K562 (cell line): ENCODE data around the gene ARPC1A. TPM values are rescaled to one million over a fixed set of nuclear protein-coding genes. Genes with fewer than 3 reads are reported as not detected.
A peak's percentile ranks its signal among the peaks of the same experiment; 100 is the strongest.

Experiments
- ATAC-seq: fragments of 200-7000 bp; cut with Tn5 transposase; 3 replicates; pipeline ENCODE4 v1.9.1; 2020; ENCODE audit warnings: moderate library complexity
- BruUV-seq: library from RNA; stranded (reverse); fragments of 400-500 nt; replicated peaks from 2 replicates; lab custom pipeline; 2021; lab: Mats Ljungman, UMichigan
- CTCF ChIA-PET: fragments of 300-600 bp; formaldehyde crosslinking; extraction: SDS; loops from one replicate; lab custom pipeline; 2021; ENCODE audit warnings: low intra/inter-chr PET ratio; lab: Yijun Ruan, JAX
- POLR2A ChIA-PET: fragments of 300-600, 350-650 bp; sonication (Branson Sonifier 250); formaldehyde crosslinking; extraction: SDS; loops from one replicate; lab custom pipeline; 2021; ENCODE audit warnings: antibody characterized with exemption, inconsistent platforms; lab: Yijun Ruan, JAX
- DNase-seq, 4 experiments: peaks; one replicate each; pipeline versions ENCODE4 v3.0.0 to v3.0.0-alpha.2; 2011 to 2018; ENCODE audit warnings: low spot score in 3 of 4, mixed read lengths in 3 of 4; ENCODE audit errors: extremely low read depth in 1 of 4
- FAIRE-seq: peaks from 2 replicates; lab custom pipeline; 2011; peaks lifted over from hg19 to GRCh38; lab: Jason Lieb, UNC
- H2AFZ ChIP-seq: 2 replicates; pipeline ENCODE4 v1.6.0; 2011; ENCODE audit warnings: low read depth, low read length, control low read depth, inconsistent platforms
- H3K27ac ChIP-seq: fragments of 200-600 bp; 3 replicates; pipeline ENCODE4 v1.8.0; 2011; ENCODE audit warnings: low read depth, mild to moderate bottlenecking, control low read depth, inconsistent platforms, low read length, moderate library complexity, mixed read lengths; ENCODE audit errors: extremely low read depth
- H3K27me3 ChIP-seq, 2 experiments: fragments of 300-600 bp in 1 of 2; 2 replicates in 1 of 2; 3 replicates in 1 of 2; pipeline versions ENCODE4 v1.6.0 to v1.8.0; 2011; ENCODE audit warnings: inconsistent platforms in 2 of 2, low read length in 2 of 2, mild to moderate bottlenecking in 1 of 2, mixed read lengths in 1 of 2, moderate library complexity in 1 of 2; ENCODE audit not compliant: control insufficient read depth in 2 of 2, insufficient read depth in 2 of 2
- H3K36me3 ChIP-seq: fragments of 300-600 bp; 3 replicates; pipeline ENCODE4 v1.8.0; 2011; ENCODE audit warnings: mild to moderate bottlenecking, low read length, inconsistent platforms; ENCODE audit not compliant: control insufficient read depth, insufficient read depth
- H3K4me1 ChIP-seq, 2 experiments: fragments of 200-600 bp in 1 of 2; replicated peaks in 1 of 2; 2 replicates in 1 of 2; 3 replicates in 1 of 2; pipeline versions ENCODE4 v1.5.1 to v1.8.0; 2011; ENCODE audit warnings: inconsistent platforms in 2 of 2, low read length in 2 of 2, mild to moderate bottlenecking in 1 of 2, mixed read lengths in 1 of 2, moderate library complexity in 1 of 2; ENCODE audit not compliant: control insufficient read depth in 2 of 2, insufficient read depth in 2 of 2
- H3K4me2 ChIP-seq: 2 replicates; pipeline ENCODE4 v1.6.1; 2011; ENCODE audit warnings: low read length, control low read depth, inconsistent platforms, mixed read lengths; ENCODE audit not compliant: insufficient read depth
- H3K4me3 ChIP-seq: fragments of 200-600 bp; sonication (generic), shearing (Covaris generic); 2 replicates; pipeline ENCODE4 v1.5.1; 2016; ENCODE audit warnings: control low read depth, inconsistent platforms
- H3K79me2 ChIP-seq: fragments of 200-600 bp; 3 replicates; pipeline ENCODE4 v1.8.0; 2011; ENCODE audit warnings: low read length, inconsistent platforms; ENCODE audit not compliant: control insufficient read depth, insufficient read depth
- H3K9ac ChIP-seq, 2 experiments: 2 replicates each; pipeline versions ENCODE4 v1.6.0 to v1.6.1; 2011; ENCODE audit warnings: low read depth in 2 of 2, low read length in 2 of 2, control low read depth in 1 of 2, inconsistent platforms in 1 of 2, mild to moderate bottlenecking in 1 of 2, mixed read lengths in 1 of 2; ENCODE audit not compliant: insufficient read depth in 1 of 2
- H3K9me1 ChIP-seq: one replicate; pipeline ENCODE4 v1.6.0; 2011; ENCODE audit warnings: inconsistent platforms, mild to moderate bottlenecking, low read length, moderate library complexity; ENCODE audit not compliant: control insufficient read depth, insufficient read depth
- H3K9me3 ChIP-seq: replicated peaks from 2 replicates; pipeline ENCODE4 v1.5.1; 2011; ENCODE audit warnings: low read depth, low read length, inconsistent platforms; ENCODE audit not compliant: control insufficient read depth, insufficient read depth
- H4K20me1 ChIP-seq: replicated peaks from 2 replicates; pipeline ENCODE4 v1.6.1; 2011; ENCODE audit warnings: low read length, inconsistent platforms, mixed read lengths; ENCODE audit not compliant: control insufficient read depth, insufficient read depth
- BRD9 ChIP-seq: fragments of 450-650 bp; IDR thresholded peaks from 2 replicates; pipeline ENCODE4 v1.6.1; 2018; ENCODE audit warnings: low read depth; ENCODE audit not compliant: partially characterized antibody
- CEBPZ ChIP-seq: fragments of 150-350 bp; IDR thresholded peaks from 2 replicates; pipeline ENCODE4 v1.6.1; 2014; ENCODE audit warnings: low read depth, mild to moderate bottlenecking, low read length, borderline replicate concordance
- MCM7 ChIP-seq, 2 experiments: fragments of 450-650 bp; IDR thresholded peaks; 2 replicates each; pipeline ENCODE4 v1.6.1; 2016 to 2018
- MED1 ChIP-seq: sonication (generic); formaldehyde crosslinking; IDR thresholded peaks from 2 replicates; pipeline ENCODE4 v1.8.1; 2023; ENCODE audit warnings: missing genetic modification reagents, borderline replicate concordance
- PML ChIP-seq: IDR thresholded peaks from 2 replicates; pipeline ENCODE4 v1.6.1; 2012; ENCODE audit warnings: low read length, inconsistent platforms
- POLR2B ChIP-seq: fragments of 450-650 bp; IDR thresholded peaks from 2 replicates; pipeline ENCODE4 v1.6.1; 2018; ENCODE audit warnings: low read depth; ENCODE audit not compliant: partially characterized antibody
- POLR2G ChIP-seq: fragments of 200-400 bp; formaldehyde crosslinking; IDR thresholded peaks from 2 replicates; pipeline ENCODE4 v1.6.1; 2017; ENCODE audit warnings: low read depth, mild to moderate bottlenecking, antibody characterized with exemption, low read length, moderate library complexity
- RBFOX2 ChIP-seq: fragments of 200-400 bp; formaldehyde crosslinking; IDR thresholded peaks from 2 replicates; pipeline ENCODE4 v1.6.1; 2017; ENCODE audit warnings: low read depth, mild to moderate bottlenecking, low read length, moderate library complexity
- RBM22 ChIP-seq: fragments of 200-400 bp; formaldehyde crosslinking; IDR thresholded peaks from 2 replicates; pipeline ENCODE4 v1.6.1; 2018; ENCODE audit warnings: low read length, low read depth; ENCODE audit not compliant: poor library complexity, severe bottlenecking
- SAFB2 ChIP-seq: fragments of 200-400 bp; formaldehyde crosslinking; IDR thresholded peaks from 2 replicates; pipeline ENCODE4 v1.6.1; 2018; ENCODE audit warnings: borderline replicate concordance, low read length, low read depth, moderate library complexity; ENCODE audit not compliant: severe bottlenecking
- ZNF3 ChIP-seq: fragments of 250-450 bp; sonication (Bioruptor Pico); IDR thresholded peaks from 2 replicates; pipeline ENCODE4 v1.5.0; 2021; ENCODE audit warnings: mild to moderate bottlenecking, moderate library complexity
- WGBS: fragments of 100-300 bp; shearing (Covaris generic); methylation state at CpG from one replicate; pipeline ENCODE4 v1.1.6; 2016; ENCODE audit warnings: low coverage, mixed read lengths; ENCODE audit not compliant: insufficient coverage; ENCODE audit errors: missing lambda C conversion rate; 5-methylcytosine and 5-hydroxymethylcytosine counted together
- in situ Hi-C: fragments of 300-500 bp; cut with MboI; formaldehyde crosslinking; loops from 4 replicates; pipeline ENCODE4 v1.15.0; 2018; ENCODE audit warnings: inconsistent platforms, mixed read lengths
- intact Hi-C: fragments of 100-400 bp; cut with micrococcal nuclease; formaldehyde crosslinking; loops from 2 replicates; pipeline ENCODE4 v1.14.2; 2022
- polyA plus RNA-seq, 8 experiments: library from polyadenylated mRNA; depleted of rRNA in 4 of 8; stranded (reverse) in 5 of 8; unstranded in 3 of 8; fragments of >200 nt; fragmentation: Nextera tagmentation in 2 of 8; fragmentation: Illumina TruSeq in 1 of 8; extraction: Ambion mirVana in 2 of 8; extraction: Trizol in 1 of 8; gene quantifications; 2 replicates each; pipeline versions ENCODE4 v1.2.1 to v1.2.3, GENCODE V29; 2011 to 2014; ENCODE audit warnings: inconsistent platforms in 1 of 8, missing spikeins in 1 of 8
- total RNA-seq, 7 experiments: library from RNA; depleted of rRNA in 6 of 7; stranded (reverse); fragments of >200 nt in 6 of 7; fragmentation: Illumina TruSeq in 2 of 7; extraction: Trizol in 2 of 7; gene quantifications; 2 replicates each; pipeline versions ENCODE4 v1.2.1 to v1.2.3, GENCODE V29; 2011 to 2021; ENCODE audit warnings: low replicate concordance in 1 of 7
- TF ChIP-seq, protein P1 (sequence below): sonication (generic); formaldehyde crosslinking; IDR thresholded peaks from 2 replicates; pipeline ENCODE4 v1.9.0; 2022; ENCODE audit warnings: mild to moderate bottlenecking, missing genetic modification reagents
- TF ChIP-seq, protein P2 (sequence below): fragments of 450-650 bp; IDR thresholded peaks from 2 replicates; pipeline ENCODE4 v1.7.1; 2018; ENCODE audit warnings: mild to moderate bottlenecking, low read depth; ENCODE audit not compliant: partially characterized antibody

Gene ARPC1A
- total and polyA plus RNA-seq, 9 of the 15 experiments (the other 6 are each of a cell fraction or from before 2014, with no cell fraction given) = 39.5 to 151 (median 86.1) TPM

DNA sequence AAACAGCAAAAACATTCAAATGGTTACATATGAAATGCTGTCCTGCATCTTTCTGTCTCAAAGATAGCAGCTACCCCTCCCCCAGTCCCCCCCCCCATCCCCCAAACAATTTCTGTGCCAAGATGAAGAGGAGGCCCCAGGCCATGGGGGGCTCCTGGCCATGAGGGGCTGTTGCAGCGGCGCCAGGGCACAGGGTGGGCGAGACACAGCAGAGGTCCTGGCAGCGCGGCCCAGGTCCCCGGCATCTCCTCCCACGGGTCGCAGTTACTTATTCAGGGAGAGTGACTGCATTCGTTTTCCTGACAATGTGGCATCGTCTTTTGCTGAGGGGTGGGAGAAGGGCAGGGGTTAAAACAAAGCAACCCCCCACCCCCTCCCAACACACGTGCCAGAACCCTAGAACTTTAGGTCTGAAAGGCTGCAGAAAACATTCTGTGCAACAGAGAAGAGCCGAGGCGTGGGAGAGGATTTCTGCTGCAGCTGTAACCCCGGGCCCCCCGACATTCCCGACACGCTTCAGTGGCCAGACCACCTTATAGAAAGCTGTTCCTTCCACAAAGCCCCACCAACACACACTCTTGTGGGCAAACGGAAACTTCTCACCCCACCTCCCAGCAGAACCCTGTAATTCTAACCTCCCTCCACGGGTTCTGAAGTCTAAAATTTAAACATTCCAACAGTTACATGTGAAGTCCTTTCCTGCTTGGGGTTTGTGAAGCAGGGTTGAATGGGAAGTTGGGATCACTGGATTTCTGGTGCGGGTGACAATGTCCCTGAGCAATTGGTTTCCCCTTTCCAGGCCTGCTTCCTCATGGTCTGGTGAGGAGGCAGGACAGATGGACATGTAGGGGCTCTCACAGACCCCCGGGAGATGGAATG lies 71.0 kb downstream of the ARPC1A start:
- FAIRE-seq (no peak), ATAC-seq (no peak), DNase-seq (no peak)
- H2AFZ ChIP-seq = no peak overlapping the region
- H3K4me3 ChIP-seq = no peak overlapping the region
- no peak overlapping the region for H3K4me2 ChIP-seq
- no peak overlapping the region for H3K9ac ChIP-seq
- intact Hi-C loops (no loop called here), in situ Hi-C loops (no loop called here)
- H3K27ac ChIP-seq = no peak overlapping the region
- peaks cover 28% of the 10 kb centered on the region; the same call in 1 of the 2 replicates for H4K20me1 ChIP-seq
- peaks cover 97% of the 10 kb centered on the region for H3K36me3 ChIP-seq
- POLR2A ChIA-PET = interaction anchor here (0.6 to 1.8 kb wide), 3 partner anchors 9 to 223 kb away, joined by 3 to 7 read pairs (median 3); no protein-coding TSS in a partner anchor
- BruUV-seq = no TSS peak
- no peaks in the 10 kb centered on the region for H3K9me3 ChIP-seq
- H3K79me2 ChIP-seq = no peaks in the 10 kb centered on the region
- CTCF ChIA-PET = no interaction called here
- H3K9me1 ChIP-seq = no peaks in the 10 kb centered on the region
- no peaks in the 10 kb centered on the region for H3K27me3 ChIP-seq
- WGBS = 87% methylated on average over 18 of the region's 21 CpGs
- peaks cover 0 to 29% of the 10 kb centered on the region in 2 experiments; a peak in 2 of 5 replicates for H3K4me1 ChIP-seq
- no peak for TF ChIP-seq CEBPZ
- peak; percentile 59; the same call in 1 of the 2 replicates for TF ChIP-seq PML
- TF ChIP-seq POLR2G = peak; percentile 71
- TF ChIP-seq MCM7 (IDR thresholded peaks at IDR 0.05) = no peak
- peak; percentile 74 for TF ChIP-seq RBM22
- TF ChIP-seq POLR2B = peak; percentile 30
- TF ChIP-seq, protein P1, sequence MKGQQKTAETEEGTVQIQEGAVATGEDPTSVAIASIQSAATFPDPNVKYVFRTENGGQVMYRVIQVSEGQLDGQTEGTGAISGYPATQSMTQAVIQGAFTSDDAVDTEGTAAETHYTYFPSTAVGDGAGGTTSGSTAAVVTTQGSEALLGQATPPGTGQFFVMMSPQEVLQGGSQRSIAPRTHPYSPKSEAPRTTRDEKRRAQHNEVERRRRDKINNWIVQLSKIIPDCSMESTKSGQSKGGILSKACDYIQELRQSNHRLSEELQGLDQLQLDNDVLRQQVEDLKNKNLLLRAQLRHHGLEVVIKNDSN (CRISPR knock-in tag) = no peak
- TF ChIP-seq BRD9 = no peak
- TF ChIP-seq, protein P2, sequence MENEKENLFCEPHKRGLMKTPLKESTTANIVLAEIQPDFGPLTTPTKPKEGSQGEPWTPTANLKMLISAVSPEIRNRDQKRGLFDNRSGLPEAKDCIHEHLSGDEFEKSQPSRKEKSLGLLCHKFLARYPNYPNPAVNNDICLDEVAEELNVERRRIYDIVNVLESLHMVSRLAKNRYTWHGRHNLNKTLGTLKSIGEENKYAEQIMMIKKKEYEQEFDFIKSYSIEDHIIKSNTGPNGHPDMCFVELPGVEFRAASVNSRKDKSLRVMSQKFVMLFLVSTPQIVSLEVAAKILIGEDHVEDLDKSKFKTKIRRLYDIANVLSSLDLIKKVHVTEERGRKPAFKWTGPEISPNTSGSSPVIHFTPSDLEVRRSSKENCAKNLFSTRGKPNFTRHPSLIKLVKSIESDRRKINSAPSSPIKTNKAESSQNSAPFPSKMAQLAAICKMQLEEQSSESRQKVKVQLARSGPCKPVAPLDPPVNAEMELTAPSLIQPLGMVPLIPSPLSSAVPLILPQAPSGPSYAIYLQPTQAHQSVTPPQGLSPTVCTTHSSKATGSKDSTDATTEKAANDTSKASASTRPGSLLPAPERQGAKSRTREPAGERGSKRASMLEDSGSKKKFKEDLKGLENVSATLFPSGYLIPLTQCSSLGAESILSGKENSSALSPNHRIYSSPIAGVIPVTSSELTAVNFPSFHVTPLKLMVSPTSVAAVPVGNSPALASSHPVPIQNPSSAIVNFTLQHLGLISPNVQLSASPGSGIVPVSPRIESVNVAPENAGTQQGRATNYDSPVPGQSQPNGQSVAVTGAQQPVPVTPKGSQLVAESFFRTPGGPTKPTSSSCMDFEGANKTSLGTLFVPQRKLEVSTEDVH = no peak
- peak; percentile 29 for TF ChIP-seq RBFOX2
- TF ChIP-seq SAFB2 = no peak
- TF ChIP-seq ZNF3 (CRISPR knock-in tag) = 0 out of 2 replicates have a peak, but pooled peaks have one; percentile 9
- TF ChIP-seq MED1 (CRISPR knock-in tag) = no peak
